ENCODE measurements around the gene PEMT.

Gene PEMT

GRCh38 chr17:17570798-17571716, 20.5 kb downstream of the PEMT start:
- DNase-seq (ENCODE audit: low spot score) = no peak

GRCh38 chr17:17570140-17570797, 21.2 kb downstream of the PEMT start:
- no peak for DNase-seq (ENCODE audit: low spot score)

- DNase-seq (ENCODE audit: low spot score) = no peak
Observed at GRCh38 chr17:17569691-17570090, 21.8 kb downstream of the PEMT start.

GRCh38 chr17:17568772-17569195, 22.7 kb downstream of the PEMT start:
- peak; percentile 48 for DNase-seq (ENCODE audit: low spot score)

GRCh38 chr17:17567631-17568030, 23.9 kb downstream of the PEMT start:
- no peak for DNase-seq (ENCODE audit: low spot score)

- DNase-seq (ENCODE audit: low spot score) = no peak
Observed at GRCh38 chr17:17566896-17567513, 24.5 kb downstream of the PEMT start.

GRCh38 chr17:17565471-17566339, 25.8 kb downstream of the PEMT start:
- DNase-seq (ENCODE audit: low spot score) = no peak

- no peak for DNase-seq (ENCODE audit: low spot score)
Observed at GRCh38 chr17:17564896-17565295, 26.6 kb downstream of the PEMT start.

- DNase-seq (ENCODE audit: low spot score) = no peak
Observed at GRCh38 chr17:17564323-17564722, 27.2 kb downstream of the PEMT start.

- no peak for DNase-seq (ENCODE audit: low spot score)
Observed at GRCh38 chr17:17563530-17563929, 28.0 kb downstream of the PEMT start.

GRCh38 chr17:17562146-17562511, 29.4 kb downstream of the PEMT start:
- DNase-seq (ENCODE audit: low spot score) = no peak

- DNase-seq (ENCODE audit: low spot score) = no peak
Observed at GRCh38 chr17:17561408-17562145, 29.9 kb downstream of the PEMT start.

GRCh38 chr17:17560975-17561374, 30.5 kb downstream of the PEMT start:
- no peak for DNase-seq (ENCODE audit: low spot score)

GRCh38 chr17:17560167-17560566, 31.3 kb downstream of the PEMT start:
- no peak for DNase-seq (ENCODE audit: low spot score)

- no peak for DNase-seq (ENCODE audit: low spot score)
Observed at GRCh38 chr17:17559164-17559563, 32.3 kb downstream of the PEMT start.

- DNase-seq (ENCODE audit: low spot score) = no peak
Observed at GRCh38 chr17:17558431-17558830, 33.1 kb downstream of the PEMT start.

GRCh38 chr17:17557796-17558195, 33.7 kb downstream of the PEMT start:
- DNase-seq (ENCODE audit: low spot score) = no peak

- no peak for DNase-seq (ENCODE audit: low spot score)
Observed at GRCh38 chr17:17556671-17557070, 34.8 kb downstream of the PEMT start.

- DNase-seq (ENCODE audit: low spot score) = no peak
Observed at GRCh38 chr17:17555906-17556305, 35.6 kb downstream of the PEMT start.

GRCh38 chr17:17555151-17555550, 36.4 kb downstream of the PEMT start:
- no peak for DNase-seq (ENCODE audit: low spot score)

- no peak for DNase-seq (ENCODE audit: low spot score)
Observed at GRCh38 chr17:17554266-17554665, 37.2 kb downstream of the PEMT start.
